ENCODE data around the gene OR6J1.

Gene OR6J1

DNA sequence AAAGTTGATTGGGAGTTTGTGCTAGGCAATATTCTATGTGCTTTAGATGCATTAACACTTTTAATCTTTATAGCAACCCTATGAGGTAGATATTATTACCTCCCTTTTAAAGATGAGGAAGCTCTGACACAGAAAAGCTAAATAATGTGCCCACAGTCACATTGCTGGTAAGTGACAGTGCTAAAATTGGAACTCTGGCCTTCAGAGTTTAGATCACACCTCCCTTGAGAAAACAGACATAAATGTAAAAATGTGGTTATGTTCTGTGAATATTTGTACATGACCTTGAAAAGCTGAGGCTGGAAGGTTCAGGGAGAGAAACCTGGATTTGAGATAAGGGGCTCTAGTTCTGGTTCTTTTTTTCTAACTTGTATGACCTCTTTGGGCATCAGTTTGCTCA lies 44.1 kb downstream of the OR6J1 start:
- TF ChIP-seq CTCF (IDR thresholded peaks at IDR 0.05), result no peak

GRCh38 chr14:22599349-22599748 lies 44.8 kb downstream of the OR6J1 start:
- H3K9ac ChIP-seq, result no peak overlapping the region

More for the DNA sequence above, 44.1 kb downstream of the OR6J1 start:
- Histone ChIP-seq H3K4me1 (peaks cover 17% of the 10 kb centered on the region), H3K27me3 (ENCODE audit: control insufficient read depth, insufficient read depth, low read length) (no peaks in the 10 kb centered on the region), H3K4me2 (ENCODE audit: low read length) (no peak overlapping the region), H2AFZ (no peak overlapping the region), H3K79me2 (no peaks in the 10 kb centered on the region), H3K4me3 (ENCODE audit: low read depth, low read length) (no peak overlapping the region), H3K9ac (no peak overlapping the region), H3K36me3 (ENCODE audit: control insufficient read depth, insufficient read depth, low read length) (no peaks in the 10 kb centered on the region), H3K9me3 (ENCODE audit: control insufficient read depth, low read length) (no peaks in the 10 kb centered on the region), H3K27ac (no peak overlapping the region)

GRCh38 chr14:22598896-22599244 lies 45.3 kb downstream of the OR6J1 start:
- no peaks in the 10 kb centered on the region for H3K36me3 ChIP-seq (ENCODE audit: control insufficient read depth, insufficient read depth, low read length)
- H3K9me3 ChIP-seq (ENCODE audit: control insufficient read depth, low read length), result no peaks in the 10 kb centered on the region
- peaks cover 17% of the 10 kb centered on the region for H3K4me1 ChIP-seq
- no peak for TF ChIP-seq CTCF (IDR thresholded peaks at IDR 0.05)
- peak overlapping the region; percentile 98 for H2AFZ ChIP-seq
- peak overlapping the region; percentile 77 for H3K27ac ChIP-seq
- peak overlapping the region; percentile 88 for H3K4me2 ChIP-seq (ENCODE audit: low read length)
- H3K9ac ChIP-seq, result peak overlapping the region; percentile 23
- H3K79me2 ChIP-seq, result no peaks in the 10 kb centered on the region
- no peaks in the 10 kb centered on the region for H3K27me3 ChIP-seq (ENCODE audit: control insufficient read depth, insufficient read depth, low read length)
- H3K4me3 ChIP-seq (ENCODE audit: low read depth, low read length), result peak overlapping the region; percentile 89

More at GRCh38 chr14:22599349-22599748, 44.8 kb downstream of the OR6J1 start:
- peak overlapping the region; percentile 89 for H3K4me3 ChIP-seq (ENCODE audit: low read depth, low read length)
- TF ChIP-seq CTCF (IDR thresholded peaks at IDR 0.05), result no peak
- H3K9me3 ChIP-seq (ENCODE audit: control insufficient read depth, low read length), result no peaks in the 10 kb centered on the region
- H3K4me1 ChIP-seq, result peaks cover 17% of the 10 kb centered on the region
- no peaks in the 10 kb centered on the region for H3K79me2 ChIP-seq
- no peaks in the 10 kb centered on the region for H3K36me3 ChIP-seq (ENCODE audit: control insufficient read depth, insufficient read depth, low read length)
- peak overlapping the region; percentile 88 for H3K4me2 ChIP-seq (ENCODE audit: low read length)
- H3K27me3 ChIP-seq (ENCODE audit: control insufficient read depth, insufficient read depth, low read length), result no peaks in the 10 kb centered on the region
- H3K27ac ChIP-seq, result no peak overlapping the region
- no peak overlapping the region for H2AFZ ChIP-seq

- Histone ChIP-seq H2AFZ (peak within 1 kb of the TSS; percentile 98), H3K79me2 (no peaks in the 10 kb centered on the region), H3K27me3 (ENCODE audit: control insufficient read depth, insufficient read depth, low read length) (no peaks in the 10 kb centered on the region), H3K4me3 (ENCODE audit: low read depth, low read length) (peak within 1 kb of the TSS; percentile 89), H3K9ac (peak within 1 kb of the TSS; percentile 25), H3K36me3 (ENCODE audit: control insufficient read depth, insufficient read depth, low read length) (no peaks in the 10 kb centered on the region), H3K27ac (peak within 1 kb of the TSS; percentile 77), H3K4me1 (peaks cover 17% of the 10 kb centered on the region), H3K4me2 (ENCODE audit: low read length) (peak within 1 kb of the TSS; percentile 88), H3K9me3 (ENCODE audit: control insufficient read depth, low read length) (no peaks in the 10 kb centered on the region)
- TF ChIP-seq CTCF (IDR thresholded peaks at IDR 0.05), result no peak
Observed at GRCh38 chr14:22598099-22598895, 45.9 kb downstream of the OR6J1 start, which contains the start of gene ABHD4. Gene ABHD4 (plus strand): TSS chr14:22598300. CDS start chr14:22598307, 7 bp downstream.

DNA sequence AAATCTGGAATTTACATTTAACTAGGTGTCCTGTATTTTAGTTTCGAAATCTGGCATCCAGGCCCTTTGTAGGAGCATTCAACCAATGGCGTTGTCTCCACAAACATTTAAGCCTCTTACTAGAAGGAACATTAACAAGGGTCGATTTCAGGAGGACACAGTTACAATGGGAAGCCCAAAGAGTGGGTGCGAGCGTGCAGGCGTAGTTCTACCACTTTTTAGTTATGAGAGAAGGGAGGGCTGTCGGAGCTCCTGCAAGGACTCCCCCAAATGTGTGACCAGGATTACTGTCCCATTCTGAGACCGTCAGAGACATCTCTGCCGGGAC lies 46.4 kb downstream of the OR6J1 start:
- H3K9ac ChIP-seq, result peak overlapping the region; percentile 25
- no peaks in the 10 kb centered on the region for H3K9me3 ChIP-seq (ENCODE audit: control insufficient read depth, low read length)
- no peak for TF ChIP-seq CTCF (IDR thresholded peaks at IDR 0.05)
- H3K27ac ChIP-seq, result peak overlapping the region; percentile 77
- peak overlapping the region; percentile 89 for H3K4me3 ChIP-seq (ENCODE audit: low read depth, low read length)
- no peaks in the 10 kb centered on the region for H3K36me3 ChIP-seq (ENCODE audit: control insufficient read depth, insufficient read depth, low read length)
- peak overlapping the region; percentile 88 for H3K4me2 ChIP-seq (ENCODE audit: low read length)
- no peaks in the 10 kb centered on the region for H3K27me3 ChIP-seq (ENCODE audit: control insufficient read depth, insufficient read depth, low read length)
- peak overlapping the region; percentile 98 for H2AFZ ChIP-seq
- H3K79me2 ChIP-seq, result no peaks in the 10 kb centered on the region
- H3K4me1 ChIP-seq, result peaks cover 17% of the 10 kb centered on the region

Data from parathyroid adenoma (tissue), 2 donors.